Islet of Langerhans (tissue), 1 donor: ENCODE results near the gene MPPE1.
A peak's percentile ranks its signal among the peaks of the same experiment; 100 is the strongest.
"Not testable (repeated sequence)": the region's sequence is repeated elsewhere in the genome, so short reads cannot be mapped to it uniquely, and the experiment has no call there.

ENCODE experiments used
- FAIRE-seq: peaks from one replicate; lab custom pipeline; 2011; peaks lifted over from hg19 to GRCh38; lab: Jason Lieb, UNC

Gene MPPE1

GRCh38 chr18:11925800-11926481, 17.8 kb upstream of the MPPE1 start:
- no peak for FAIRE-seq

DNA sequence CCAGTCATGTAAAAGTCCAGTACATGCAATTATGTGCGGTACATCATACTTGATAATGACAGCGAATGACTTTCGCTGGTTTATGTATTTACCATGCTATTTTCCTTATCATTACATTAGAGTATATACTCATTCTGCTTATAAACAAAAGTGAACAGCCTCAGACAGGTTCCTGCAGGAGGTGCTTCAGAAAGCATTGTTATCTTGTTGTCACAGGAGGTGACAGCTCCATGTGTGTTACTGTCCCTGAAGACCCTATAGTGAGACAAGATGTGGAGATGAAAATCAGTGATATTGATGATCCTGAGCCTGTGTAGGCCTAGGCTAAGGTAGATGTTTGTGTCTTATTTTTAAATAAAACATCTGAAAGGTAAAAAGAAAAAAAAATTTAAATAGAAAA, 15.3 kb upstream of the MPPE1 start:
- FAIRE-seq, result no peak

- FAIRE-seq, result not testable (repeated sequence)
Measured at GRCh38 chr18:11919522-11919921, 11.4 kb upstream of the MPPE1 start.

DNA sequence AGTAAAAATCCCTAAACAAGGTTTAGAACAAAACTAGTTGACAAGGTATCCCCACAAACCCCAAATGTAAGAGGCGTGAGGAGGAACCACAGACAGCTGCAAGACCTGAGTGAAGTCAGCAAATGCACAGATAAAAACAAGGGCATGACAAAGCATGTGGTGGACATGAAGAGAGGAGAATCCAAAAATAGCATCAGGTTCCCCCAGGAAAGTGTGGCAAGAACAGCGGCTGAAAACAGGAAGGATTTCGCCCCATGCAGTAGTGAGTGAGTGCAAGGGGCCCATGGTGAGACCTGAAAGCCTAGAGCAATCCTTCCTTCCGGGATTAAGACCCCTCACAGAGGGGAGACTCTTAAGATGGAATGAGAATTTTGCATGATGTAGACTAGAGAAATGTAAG, 8.8 kb upstream of the MPPE1 start:
- FAIRE-seq, result not testable (repeated sequence)

- FAIRE-seq, result peak; percentile 93
Measured at GRCh38 chr18:11909591-11910026, 1.5 kb upstream of the MPPE1 start.

DNA sequence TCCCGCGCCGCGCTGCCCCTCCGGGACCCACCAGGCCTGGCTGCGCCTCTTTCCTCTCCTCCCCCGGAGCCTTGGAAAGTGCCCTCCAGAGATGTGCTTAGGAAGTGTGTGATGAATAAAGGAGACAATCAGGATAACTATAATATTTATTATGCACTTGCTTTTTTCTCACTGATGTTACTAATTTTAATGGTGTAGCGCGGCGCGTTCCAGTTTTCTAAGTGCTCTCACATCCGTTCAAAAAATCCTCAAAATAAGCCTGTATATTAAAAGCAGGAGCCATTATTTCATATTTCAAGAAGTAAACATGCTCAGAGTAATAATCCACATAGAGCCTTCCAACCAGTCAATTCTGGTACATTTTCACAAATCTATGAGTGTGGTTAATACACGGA, 941 bp upstream of the MPPE1 start:
- FAIRE-seq, result no peak

GRCh38 chr18:11906926-11907874, 917 bp downstream of the MPPE1 start:
- FAIRE-seq, result peak; percentile 88

DNA sequence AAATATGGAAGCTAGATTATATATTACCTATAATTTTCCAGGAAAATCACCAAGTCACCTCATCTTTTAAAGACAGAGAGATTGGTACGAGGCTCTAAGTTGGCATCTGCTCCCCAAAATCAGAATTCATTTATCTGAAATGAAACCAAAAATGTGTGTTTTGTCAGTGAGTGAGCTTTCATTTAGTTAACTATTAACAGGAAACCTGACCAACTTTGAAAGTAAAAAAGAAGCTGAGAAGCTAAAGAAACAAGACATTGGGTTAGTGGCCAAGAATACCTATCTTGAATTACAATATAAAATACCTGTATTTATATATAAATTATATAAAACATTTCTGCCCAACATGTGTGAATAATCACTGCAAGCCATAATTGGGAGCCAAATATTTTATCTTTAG, 1.9 kb downstream of the MPPE1 start:
- no peak for FAIRE-seq

DNA sequence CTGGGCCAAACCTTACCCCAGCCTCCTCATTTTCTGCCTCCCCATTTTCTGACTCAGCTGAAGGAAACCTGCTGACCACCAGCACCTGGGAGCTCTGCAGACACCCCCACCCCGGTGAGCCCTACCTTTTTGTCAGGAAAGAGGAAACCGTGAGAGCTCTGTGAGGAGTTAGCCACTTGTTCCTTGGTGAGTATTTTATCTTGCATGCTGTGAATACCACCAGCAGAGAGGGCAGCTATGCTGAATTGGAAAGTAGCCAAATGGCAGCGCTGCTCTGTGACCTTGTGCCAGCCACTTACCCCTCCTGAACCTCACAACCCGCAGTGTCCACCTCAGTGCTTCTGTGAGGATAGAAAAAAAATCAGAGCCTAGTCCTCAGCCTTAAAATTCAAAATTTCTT, 2.5 kb downstream of the MPPE1 start:
- no peak for FAIRE-seq

DNA sequence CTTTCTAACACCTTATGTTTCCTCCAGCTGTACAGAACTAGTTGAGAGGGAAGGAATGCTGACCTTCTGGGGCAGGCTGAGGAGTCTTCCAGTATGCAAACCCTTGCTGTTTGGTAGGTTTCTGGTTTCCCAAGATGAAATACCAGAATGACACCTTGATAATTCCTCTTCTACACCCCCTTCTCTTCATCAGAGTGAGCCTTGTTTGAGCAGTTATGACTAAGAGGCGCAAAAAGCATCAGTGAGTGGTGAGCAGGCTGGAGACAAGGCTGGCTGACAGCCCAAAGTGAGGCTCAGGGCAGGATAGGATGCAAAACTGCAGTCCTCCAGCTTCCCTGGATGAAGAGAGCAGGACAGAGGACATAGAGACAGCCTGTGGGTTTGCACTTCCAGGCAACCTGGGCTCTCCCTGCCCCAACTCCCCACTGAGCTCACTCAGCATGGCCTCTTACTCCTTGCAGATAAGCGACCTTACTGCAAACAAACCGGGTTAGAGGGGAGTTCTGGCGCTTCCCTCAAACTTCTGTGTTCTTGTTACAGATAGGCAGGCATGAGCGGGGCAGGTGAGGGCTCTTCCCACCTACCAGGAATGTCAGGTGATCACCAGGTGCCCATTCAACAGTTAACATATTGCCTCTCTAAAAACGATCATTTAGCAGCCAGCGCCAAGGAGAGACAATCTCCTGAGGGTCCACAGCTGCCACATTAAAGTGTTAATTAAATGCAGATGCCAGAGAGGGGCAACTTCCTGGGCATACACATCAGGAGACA, 5.4 kb downstream of the MPPE1 start:
- FAIRE-seq, result no peak

DNA sequence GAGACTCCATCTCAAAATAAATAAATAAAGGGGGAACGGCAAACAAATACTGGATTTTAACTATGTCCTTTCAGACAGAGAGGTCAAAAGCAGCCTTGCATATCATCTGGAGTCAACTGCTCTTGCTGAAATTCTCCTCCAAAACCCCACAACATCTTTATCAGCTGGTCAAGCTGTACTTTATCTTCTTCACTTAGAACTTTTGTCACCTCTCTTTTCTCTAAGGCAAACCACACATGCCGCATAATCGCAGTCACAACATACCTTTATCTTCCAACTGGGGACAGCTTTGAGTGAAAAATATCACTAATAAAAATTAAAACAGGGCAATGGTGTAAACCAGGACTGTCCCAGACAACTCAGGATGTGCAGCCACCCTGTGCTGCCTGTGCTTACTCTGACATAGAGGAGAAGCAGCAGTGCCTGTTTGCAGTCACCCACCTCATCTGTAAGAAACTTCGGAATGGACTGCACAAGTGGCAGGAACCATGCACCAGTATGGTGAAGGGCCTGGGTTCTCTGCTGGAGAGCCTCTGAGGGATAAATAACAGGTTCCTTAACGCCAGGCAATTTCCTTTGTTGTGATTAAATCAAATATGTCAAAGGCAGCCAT, 6.2 kb downstream of the MPPE1 start:
- FAIRE-seq, result no peak

GRCh38 chr18:11899063-11899462, 9.1 kb downstream of the MPPE1 start:
- FAIRE-seq, result no peak

DNA sequence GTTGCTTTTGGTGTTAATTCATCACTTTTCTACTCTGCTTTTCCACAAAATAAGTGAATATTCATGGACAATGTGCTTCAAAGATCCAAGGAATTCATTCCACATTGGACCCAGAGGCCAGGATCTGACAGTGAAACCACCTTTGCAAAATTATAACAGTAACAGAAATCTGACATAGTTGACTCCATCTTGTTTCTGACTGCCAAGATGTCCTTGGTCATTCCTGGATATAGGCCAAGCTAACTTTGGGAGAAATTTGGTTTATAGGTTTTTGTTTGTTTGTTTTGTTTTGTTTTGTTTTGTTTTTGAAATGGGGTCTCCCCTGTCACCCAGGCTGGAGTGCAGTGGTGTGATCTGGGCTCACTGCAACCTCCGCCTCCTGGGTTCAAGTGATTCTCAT, 10.3 kb downstream of the MPPE1 start:
- FAIRE-seq, result no peak

GRCh38 chr18:11892438-11892837, 15.7 kb downstream of the MPPE1 start:
- FAIRE-seq, result not testable (repeated sequence)

DNA sequence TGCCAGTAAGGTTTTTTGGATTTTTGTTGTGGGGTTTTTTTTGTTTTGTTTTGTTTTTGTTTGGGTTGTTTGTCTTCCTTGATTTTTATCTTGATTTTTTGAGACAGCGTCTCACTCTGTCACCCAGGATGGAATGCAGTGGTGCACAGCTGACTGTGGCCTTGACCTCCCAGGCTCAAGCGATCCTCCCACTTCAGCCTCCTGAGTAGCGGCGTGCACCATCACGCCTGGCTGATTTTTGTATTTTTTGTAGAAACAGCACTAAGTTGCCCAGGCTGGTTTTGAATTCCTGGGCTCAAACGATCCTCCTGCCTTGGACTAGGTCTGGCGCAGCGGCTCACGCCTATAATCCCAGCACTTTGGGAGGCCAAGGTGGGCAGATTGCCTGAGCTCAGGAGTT, 16.4 kb downstream of the MPPE1 start:
- FAIRE-seq, result no peak

DNA sequence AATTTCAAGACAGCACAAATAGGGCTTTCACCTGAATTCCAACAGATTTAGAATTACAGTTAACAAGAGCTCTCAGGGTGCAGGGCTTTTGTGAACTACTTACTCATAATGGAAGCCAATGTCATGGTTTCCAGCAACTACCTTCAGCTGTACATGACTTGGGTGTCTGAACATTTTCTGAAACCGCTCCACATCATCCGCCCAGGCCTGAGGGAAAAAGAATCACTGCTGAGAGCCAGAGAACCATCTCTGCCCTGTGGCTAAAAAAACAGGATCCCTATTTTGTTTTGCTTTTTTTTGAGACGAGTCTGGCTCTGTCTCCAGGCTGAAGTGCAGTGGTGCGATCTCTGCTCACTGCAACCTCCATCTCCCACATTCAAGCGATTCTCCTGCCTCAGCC, 18.8 kb downstream of the MPPE1 start:
- FAIRE-seq, result no peak

- FAIRE-seq, result no peak
Measured at GRCh38 chr18:11888726-11889125, 19.4 kb downstream of the MPPE1 start.

DNA sequence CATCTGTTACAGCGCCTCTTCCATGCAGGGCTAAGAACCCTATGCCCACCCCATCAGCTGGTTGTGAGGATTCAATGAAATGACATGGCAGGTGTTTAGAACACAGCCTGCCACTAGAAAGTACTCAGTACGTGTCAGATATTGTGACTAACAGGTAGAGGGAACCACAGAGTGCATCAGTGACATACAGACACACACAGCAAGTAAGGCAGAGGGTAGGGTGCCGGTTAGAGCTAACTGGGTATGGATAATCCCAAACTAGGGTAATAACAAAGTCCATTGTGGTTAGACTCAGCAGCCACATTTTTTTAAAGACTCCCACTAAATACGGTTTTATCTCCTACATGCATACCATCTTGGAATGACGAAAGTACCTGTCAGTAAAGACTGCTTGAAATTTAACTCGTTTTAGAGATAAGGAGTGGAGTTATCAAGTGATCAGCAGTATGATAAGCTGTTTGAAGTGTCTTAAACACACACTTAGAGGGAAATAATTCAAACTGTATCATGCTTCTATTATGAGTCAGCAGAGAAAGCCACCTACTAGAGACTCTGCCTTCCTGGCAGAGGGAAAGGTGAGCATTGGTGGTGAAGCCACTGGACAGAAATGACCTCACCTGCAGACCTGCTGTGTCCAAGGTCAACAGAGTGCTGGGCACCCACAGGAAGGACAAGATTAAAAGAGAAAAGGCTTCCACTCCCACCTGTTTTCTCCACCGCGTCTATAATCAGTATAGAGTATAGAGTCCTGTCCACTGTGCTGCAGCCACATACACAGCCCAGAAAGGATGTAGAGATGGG, 20.6 kb downstream of the MPPE1 start:
- no peak for FAIRE-seq

DNA sequence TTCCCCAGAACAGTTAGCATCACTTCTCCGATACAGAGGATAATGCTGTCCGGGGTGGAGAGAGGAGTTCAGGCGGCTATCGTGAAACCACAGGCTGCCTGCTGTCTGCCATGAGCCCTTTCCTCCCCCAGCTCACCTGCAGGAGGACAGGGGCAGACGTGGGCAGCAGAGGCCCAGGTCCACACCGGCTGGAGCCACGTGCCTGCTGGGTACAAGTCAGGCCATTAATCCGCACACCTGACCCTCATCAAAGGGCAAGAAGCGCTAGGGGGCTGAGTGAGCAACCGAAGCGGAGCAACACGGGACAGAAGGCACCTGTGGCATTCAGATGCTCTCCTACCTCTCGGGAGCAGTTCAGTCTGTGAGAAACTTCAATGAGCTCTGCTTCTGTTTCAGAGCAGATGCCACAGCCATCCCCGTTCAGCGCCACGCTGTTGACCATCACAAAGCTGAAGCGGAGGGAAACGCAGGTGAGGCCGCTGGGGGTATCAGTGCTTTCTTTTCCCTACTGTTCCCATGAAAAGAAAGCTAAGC, 21.5 kb downstream of the MPPE1 start:
- FAIRE-seq, result no peak

DNA sequence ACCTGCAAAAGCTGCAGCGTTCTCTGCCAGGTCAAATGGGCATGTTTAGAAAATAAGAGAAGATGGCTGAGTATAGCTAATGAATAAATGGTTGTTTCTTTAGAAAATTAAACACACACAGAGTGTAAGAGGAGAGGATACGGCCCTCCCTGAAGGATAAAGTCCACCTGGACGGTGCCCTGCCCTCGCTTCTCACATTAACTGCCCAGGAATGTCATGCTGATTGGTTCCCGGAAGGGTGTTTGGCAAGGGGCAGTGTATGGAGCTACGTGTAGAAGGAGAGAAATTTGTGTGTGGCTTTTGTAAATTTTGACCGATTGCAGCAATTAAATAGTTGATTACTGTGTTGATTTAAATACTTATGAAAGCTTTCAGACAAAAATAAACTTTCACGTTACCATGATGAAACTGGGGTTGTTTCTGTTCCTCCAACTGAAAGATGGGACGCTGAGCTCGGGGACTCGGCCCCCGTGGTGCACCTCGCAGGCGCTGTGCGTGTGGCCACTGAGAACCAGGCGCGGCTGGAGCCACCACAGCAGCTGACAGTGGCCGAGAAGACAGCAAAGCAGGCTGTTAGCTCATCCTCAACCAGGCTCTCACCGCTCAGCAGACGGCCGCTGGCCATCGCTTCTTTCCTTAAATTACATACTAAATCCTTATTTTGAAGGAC, 22.7 kb downstream of the MPPE1 start:
- no peak for FAIRE-seq
